BE2C (cell line): Measurements from ENCODE around the gene CHP2. TPM values are rescaled to one million over a fixed set of nuclear protein-coding genes. Genes with fewer than 3 reads are reported as not detected.

Experiments used
- DNase-seq: peaks from one replicate; pipeline ENCODE4 v3.0.0-alpha.2; 2020
- H3K27me3 ChIP-seq: fragments of 250-450 bp; sonication (Bioruptor Pico); 2 replicates; pipeline ENCODE4 v1.5.1; 2020; ENCODE audit warnings: mild to moderate bottlenecking
- H3K36me3 ChIP-seq: fragments of 250-450 bp; sonication (Bioruptor Pico); 2 replicates; pipeline ENCODE4 v1.5.1; 2020; ENCODE audit warnings: mild to moderate bottlenecking
- H3K4me1 ChIP-seq: fragments of 250-450 bp; sonication (Bioruptor Pico); 2 replicates; pipeline ENCODE4 v1.5.1; 2020
- H3K4me3 ChIP-seq: 2 replicates; pipeline ENCODE4 v1.5.1; 2011; ENCODE audit warnings: low read depth, low read length
- H3K9me3 ChIP-seq: fragments of 250-450 bp; sonication (Bioruptor Pico); 2 replicates; pipeline ENCODE4 v1.5.1; 2020
- CTCF ChIP-seq: IDR thresholded peaks from 2 replicates; pipeline ENCODE4 v1.5.1; 2012; ENCODE audit warnings: mild to moderate bottlenecking, low read depth, low read length
- polyA plus RNA-seq: library from polyadenylated mRNA; unstranded; fragments of >200 nt; gene quantifications from one replicate; pipeline ENCODE4 v1.2.1, GENCODE V29; 2012; ENCODE audit warnings: low read depth, missing spikeins; ENCODE audit not compliant: insufficient read length, insufficient read depth

The CHP2 gene
- polyA plus RNA-seq: not detected

- peak; percentile 15 for DNase-seq
- no peak within 1 kb of the TSS for H3K4me3 ChIP-seq
- TF ChIP-seq CTCF: no peak
Observed at GRCh38 chr16:23754594-23755483, at the start of gene CHP2. CHP2 (plus strand) TSS chr16:23755026; CDS start chr16:23755050, 24 bp downstream.

GRCh38 chr16:23705517-23705902, 49.3 kb upstream of the CHP2 start:
- Histone ChIP-seq H3K27me3 (no peaks in the 10 kb centered on the region), H3K4me1 (no peaks in the 10 kb centered on the region), H3K4me3 (no peak overlapping the region), H3K9me3 (no peaks in the 10 kb centered on the region), H3K36me3 (no peaks in the 10 kb centered on the region)
- no peak for DNase-seq
- no peak for TF ChIP-seq CTCF

More at GRCh38 chr16:23754594-23755483, at the start of gene CHP2:
- peaks cover 7% of the 10 kb centered on the region; the same call in 1 of the 2 replicates for H3K27me3 ChIP-seq
- H3K9me3 ChIP-seq: no peaks in the 10 kb centered on the region
- H3K4me1 ChIP-seq: no peaks in the 10 kb centered on the region
- no peaks in the 10 kb centered on the region for H3K36me3 ChIP-seq

GRCh38 chr16:23706439-23706838, 48.4 kb upstream of the CHP2 start:
- H3K4me1 ChIP-seq: no peaks in the 10 kb centered on the region
- no peak for DNase-seq
- no peaks in the 10 kb centered on the region for H3K36me3 ChIP-seq

GRCh38 chr16:23709536-23709935, 45.3 kb upstream of the CHP2 start:
- Histone ChIP-seq H3K36me3 (no peaks in the 10 kb centered on the region), H3K27me3 (peaks cover 5% of the 10 kb centered on the region; the same call in 1 of the 2 replicates), H3K9me3 (no peaks in the 10 kb centered on the region), H3K4me1 (no peaks in the 10 kb centered on the region), H3K4me3 (no peak overlapping the region)
- no peak for TF ChIP-seq CTCF
- DNase-seq: no peak

More at GRCh38 chr16:23706439-23706838, 48.4 kb upstream of the CHP2 start:
- TF ChIP-seq CTCF: no peak
- Histone ChIP-seq H3K27me3 (no peaks in the 10 kb centered on the region), H3K4me3 (no peak overlapping the region), H3K9me3 (no peaks in the 10 kb centered on the region)

- no peak for DNase-seq
- H3K4me1 ChIP-seq: no peaks in the 10 kb centered on the region
- H3K9me3 ChIP-seq: no peaks in the 10 kb centered on the region
- peaks cover 5% of the 10 kb centered on the region; the same call in 1 of the 2 replicates for H3K27me3 ChIP-seq
- no peaks in the 10 kb centered on the region for H3K36me3 ChIP-seq
- H3K4me3 ChIP-seq: no peak overlapping the region
- no peak for TF ChIP-seq CTCF
Observed at GRCh38 chr16:23710008-23710407, 44.8 kb upstream of the CHP2 start.

- Histone ChIP-seq H3K9me3 (no peaks in the 10 kb centered on the region), H3K4me1 (no peaks in the 10 kb centered on the region), H3K36me3 (no peaks in the 10 kb centered on the region), H3K27me3 (peaks cover 5% of the 10 kb centered on the region; the same call in 1 of the 2 replicates), H3K4me3 (no peak overlapping the region)
- no peak for TF ChIP-seq CTCF
- no peak for DNase-seq
Observed at GRCh38 chr16:23710504-23710903, 44.3 kb upstream of the CHP2 start.
